NCI-H1092 (cell line): ENCODE measurements around the gene PARP11.

Source experiments
- DNase-seq: peaks from one replicate; lab custom pipeline; 2025; lab: John Stamatoyannopoulos, UW

Gene PARP11

GRCh38 chr12:3821441-3821840, 51.8 kb downstream of the PARP11 start:
- DNase-seq = no peak

- no peak for DNase-seq
Observed at GRCh38 chr12:3820122-3820521, 53.1 kb downstream of the PARP11 start.

- DNase-seq = no peak
Observed at GRCh38 chr12:3816266-3816665, 56.9 kb downstream of the PARP11 start.

- DNase-seq = no peak
Observed at GRCh38 chr12:3815094-3815766, 58.0 kb downstream of the PARP11 start.

- no peak for DNase-seq
Observed at GRCh38 chr12:3810540-3810939, 62.7 kb downstream of the PARP11 start.

GRCh38 chr12:3810016-3810370, 63.2 kb downstream of the PARP11 start:
- no peak for DNase-seq

GRCh38 chr12:3809357-3810015, 63.7 kb downstream of the PARP11 start:
- no peak for DNase-seq

- no peak for DNase-seq
Observed at GRCh38 chr12:3805077-3805476, 68.1 kb downstream of the PARP11 start.

GRCh38 chr12:3803865-3804472, 69.2 kb downstream of the PARP11 start:
- DNase-seq = peak; percentile 54

- DNase-seq = no peak
Observed at GRCh38 chr12:3802721-3803120, 70.5 kb downstream of the PARP11 start.

GRCh38 chr12:3797531-3798048, 75.6 kb downstream of the PARP11 start:
- no peak for DNase-seq

- DNase-seq = peak; percentile 83
Observed at GRCh38 chr12:3795492-3796133, 77.6 kb downstream of the PARP11 start.

- DNase-seq = peak; percentile 22
Observed at GRCh38 chr12:3795066-3795465, 78.1 kb downstream of the PARP11 start.

GRCh38 chr12:3792623-3793288, 80.4 kb downstream of the PARP11 start:
- DNase-seq = no peak

- no peak for DNase-seq
Observed at GRCh38 chr12:3791256-3791874, 81.8 kb downstream of the PARP11 start.

- no peak for DNase-seq
Observed at GRCh38 chr12:3790642-3791041, 82.6 kb downstream of the PARP11 start.

GRCh38 chr12:3789838-3790237, 83.4 kb downstream of the PARP11 start:
- no peak for DNase-seq

GRCh38 chr12:3777206-3777809, 95.9 kb downstream of the PARP11 start:
- DNase-seq = peak; percentile 35

- no peak for DNase-seq
Observed at GRCh38 chr12:3775385-3776035, 97.7 kb downstream of the PARP11 start.

- no peak for DNase-seq
Observed at GRCh38 chr12:3772380-3772779, 100.8 kb downstream of the PARP11 start.

GRCh38 chr12:3771853-3772252, 101.3 kb downstream of the PARP11 start:
- no peak for DNase-seq
